PFSK-1 (cell line): Measurements from ENCODE around the gene SLC28A1.

ENCODE experiments used
- POLR2AphosphoS5 ChIP-seq: IDR thresholded peaks from 2 replicates; pipeline ENCODE4 v1.6.1; 2012; ENCODE audit warnings: low read depth, mild to moderate bottlenecking, control low read depth, low read length, moderate library complexity
- TAF1 ChIP-seq: IDR thresholded peaks from 2 replicates; pipeline ENCODE4 v1.6.1; 2012; ENCODE audit warnings: low read length, control low read depth, borderline replicate concordance; ENCODE audit not compliant: insufficient read depth

- TF ChIP-seq POLR2AphosphoS5: no peak
- no peak for TF ChIP-seq TAF1
Measured at GRCh38 chr15:84846269-84846668, 38.2 kb upstream of the SLC28A1 start.
